GM12873 (cell line): Measurements from ENCODE around the gene NACC2.

Experiments used
- CTCF ChIP-seq: IDR thresholded peaks from 2 replicates; pipeline ENCODE4 v1.5.1; 2012; ENCODE audit warnings: low read depth, mild to moderate bottlenecking, moderate library complexity, low read length, control low read depth; ENCODE audit not compliant: insufficient read depth; ENCODE audit errors: missing control alignments

The NACC2 gene

DNA sequence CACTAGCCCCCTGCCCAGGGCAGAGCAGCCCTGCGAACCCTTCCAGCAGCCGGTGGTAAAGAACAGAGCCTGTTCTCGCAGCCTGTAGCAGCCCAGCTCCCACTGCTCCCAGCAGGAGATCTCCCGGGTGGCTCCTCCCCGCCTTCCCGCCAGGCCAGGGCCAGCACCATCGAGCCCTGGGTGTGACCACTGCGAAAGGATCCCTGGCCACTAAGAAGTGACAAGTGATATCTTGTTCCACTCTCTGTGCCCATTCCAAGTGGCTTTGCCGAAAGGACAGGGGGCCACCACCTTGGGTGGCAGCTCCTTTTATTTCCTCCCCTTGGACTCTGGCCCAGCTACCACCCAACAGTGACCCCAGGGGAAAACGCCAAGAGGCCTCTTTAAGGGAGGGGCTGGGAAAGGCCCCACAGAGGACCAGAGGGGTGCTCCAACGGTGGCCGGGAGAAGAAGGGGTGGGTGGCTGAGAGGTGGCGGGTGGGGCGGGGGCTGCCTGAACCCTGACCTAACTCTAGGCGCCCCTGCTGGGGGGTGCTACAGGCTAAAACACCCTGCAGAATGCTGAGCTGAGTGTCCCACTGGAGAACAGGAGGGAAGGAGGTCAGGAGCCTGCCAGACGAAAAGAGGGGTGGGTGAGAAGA lies 1.6 kb downstream of the NACC2 start:
- TF ChIP-seq CTCF = no peak

DNA sequence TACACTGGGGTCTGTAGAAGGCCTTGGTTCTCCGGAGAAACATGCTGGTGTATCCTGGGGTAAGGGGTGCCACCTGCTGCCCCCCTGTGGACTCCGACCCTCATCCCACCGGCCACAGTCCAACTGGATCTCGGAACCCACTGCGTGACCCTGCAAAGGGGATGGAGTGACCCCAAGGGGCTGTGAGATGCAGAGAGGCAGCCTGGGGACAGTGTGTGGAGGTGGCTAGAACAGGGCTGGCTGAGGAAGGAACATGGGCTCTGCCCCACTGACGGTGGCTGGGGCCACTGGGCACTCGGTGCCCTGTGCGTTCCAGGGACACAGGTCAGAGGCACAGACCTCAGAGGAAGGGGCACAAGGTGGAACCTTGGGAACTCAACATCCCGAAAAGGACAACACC lies 2.3 kb downstream of the NACC2 start:
- no peak for TF ChIP-seq CTCF

GRCh38 chr9:136092353-136092650 lies 2.8 kb downstream of the NACC2 start:
- TF ChIP-seq CTCF = no peak

DNA sequence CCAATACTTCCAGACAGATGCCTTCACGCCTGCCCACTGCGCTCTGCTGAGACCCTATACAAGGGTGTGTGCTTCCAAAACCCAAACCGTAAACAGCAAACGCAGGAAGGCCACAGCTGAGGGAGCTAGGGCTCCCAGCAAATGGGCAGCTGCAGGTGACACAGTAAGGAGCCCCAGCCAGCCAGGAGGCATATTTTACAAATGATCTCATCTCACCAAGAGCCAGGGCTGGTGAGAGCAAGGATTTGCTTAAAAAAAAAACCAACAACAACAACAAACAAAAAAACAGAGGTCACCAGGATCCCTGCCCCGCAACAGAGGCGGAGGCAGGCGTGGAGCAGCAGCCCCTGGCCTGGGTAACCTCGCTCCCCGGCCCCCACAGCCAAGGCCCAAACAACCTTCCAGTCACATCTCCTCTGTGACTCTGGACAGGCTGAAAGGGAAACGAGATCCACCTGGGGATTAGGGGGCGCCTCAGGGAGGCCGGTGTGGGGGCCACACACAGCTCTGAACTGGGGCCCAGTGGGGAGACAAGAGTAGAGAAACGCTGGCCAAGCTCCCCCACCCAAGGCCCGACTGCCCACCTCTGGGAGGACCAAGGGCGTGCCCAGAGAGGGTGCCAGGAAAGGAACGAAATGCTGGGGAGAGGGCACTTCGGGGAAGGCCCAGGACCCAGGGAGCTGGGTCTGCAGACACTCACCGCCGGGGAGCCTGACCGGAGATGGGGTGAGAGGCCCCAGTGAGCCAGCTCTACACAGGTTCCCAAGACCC lies 3.3 kb downstream of the NACC2 start:
- no peak for TF ChIP-seq CTCF

- no peak for TF ChIP-seq CTCF
These were observed 4.1 kb downstream of the NACC2 start for GRCh38 chr9:136090768-136091581.

DNA sequence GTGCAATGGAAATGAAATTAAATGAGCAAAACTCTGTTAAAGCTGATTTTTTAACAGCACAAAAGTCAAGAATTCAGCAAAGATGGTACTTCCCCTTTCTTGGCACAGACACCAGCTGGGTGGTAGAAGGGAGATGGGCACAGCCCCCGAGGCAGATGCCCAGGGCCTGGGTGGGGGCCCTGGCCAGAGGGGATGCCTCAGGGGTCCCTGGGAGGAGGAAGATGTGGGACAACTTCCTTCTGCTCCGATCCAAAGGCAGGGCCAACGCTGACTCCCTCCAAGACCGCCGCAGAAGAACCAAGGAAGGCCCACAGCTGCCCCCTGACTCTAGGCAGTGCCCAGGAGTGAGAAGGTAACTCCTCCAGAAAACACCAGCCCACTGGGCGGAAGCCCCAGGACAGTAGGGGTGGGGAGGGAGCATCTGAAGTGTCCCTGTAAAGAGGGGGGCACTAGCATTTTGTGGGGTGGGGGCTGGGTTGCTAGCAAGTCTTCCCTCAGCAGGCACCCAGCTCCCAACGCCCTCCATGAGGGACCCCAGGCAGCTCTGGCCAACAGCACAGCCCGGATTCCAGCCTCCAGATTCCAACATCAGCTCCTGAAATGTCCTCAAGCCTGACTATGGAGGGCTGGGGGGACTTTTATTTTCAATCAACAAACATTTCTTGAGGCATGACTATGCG lies 4.9 kb downstream of the NACC2 start:
- TF ChIP-seq CTCF = no peak

- TF ChIP-seq CTCF = peak; percentile 8
These were observed 5.4 kb downstream of the NACC2 start for GRCh38 chr9:136089697-136090045.
